ENCODE data around the gene ZYG11B.

GRCh38 chr1:52679048-52679447 lies 47.2 kb upstream of the ZYG11B start:
- no peak for TF ChIP-seq CTCF (optimal IDR thresholded peaks at IDR 0.05 in 1 of 3, IDR thresholded peaks at IDR 0.05 in 1 of 3, conservative IDR thresholded peaks at IDR 0.05 in 1 of 3; ENCODE audit: extremely low read depth in 1 of 3, insufficient read depth in 2 of 3, low read length in 3 of 3)
- no peak for TF ChIP-seq EZH2 (IDR thresholded peaks at IDR 0.05; ENCODE audit: low read length)

All from keratinocyte (primary cell).